Activated CD4-positive, alpha-beta T cell treated with anti-CD3 and anti-CD28 coated beads, Interleukin-10, Interleukin-2, amounts not matched to agents 100 ng/mL and 50 ng/mL, durations not matched to agents 16 hours and 8 hours (primary cell): Measurements from ENCODE around the gene CRLF3.
"Not testable (repeated sequence)": the region's sequence is repeated elsewhere in the genome, so short reads cannot be mapped to it uniquely, and the experiment has no call there.

Experiments
- DNase-seq: peaks from one replicate; pipeline ENCODE4 v3.0.0-alpha.2; 2020

Gene CRLF3

GRCh38 chr17:30824356-30825145, at the start of gene CRLF3:
Gene CRLF3 (minus strand): TSS chr17:30824692. CDS start chr17:30824651, 41 bp downstream.
- DNase-seq: peak; percentile 95

- DNase-seq: no peak
Measured at GRCh38 chr17:30869005-30869404, 44.5 kb upstream of the CRLF3 start.

- no peak for DNase-seq
Measured at GRCh38 chr17:30864636-30865035, 40.1 kb upstream of the CRLF3 start.

- no peak for DNase-seq
Measured at GRCh38 chr17:30858556-30859250, 34.2 kb upstream of the CRLF3 start.

GRCh38 chr17:30854146-30854545, 29.7 kb upstream of the CRLF3 start:
- no peak for DNase-seq

- no peak for DNase-seq
Measured at GRCh38 chr17:30848021-30848420, 23.5 kb upstream of the CRLF3 start.

- DNase-seq: no peak
Measured at GRCh38 chr17:30840771-30841170, 16.3 kb upstream of the CRLF3 start.

- no peak for DNase-seq
Measured at GRCh38 chr17:30838202-30838807, 13.8 kb upstream of the CRLF3 start.

- no peak for DNase-seq
Measured at GRCh38 chr17:30832438-30833124, 8.1 kb upstream of the CRLF3 start.

- DNase-seq: peak; percentile 92
Measured at GRCh38 chr17:30831663-30832437, 7.4 kb upstream of the CRLF3 start, which contains the start of gene ATAD5. Gene ATAD5 (plus strand): TSS chr17:30831966. CDS start chr17:30832348, 382 bp downstream.

GRCh38 chr17:30831257-30831656, 6.8 kb upstream of the CRLF3 start:
- DNase-seq: peak; percentile 40

GRCh38 chr17:30829022-30829421, 4.5 kb upstream of the CRLF3 start:
- DNase-seq: no peak

GRCh38 chr17:30827082-30827481, 2.6 kb upstream of the CRLF3 start:
- DNase-seq: no peak

GRCh38 chr17:30824002-30824355, 513 bp downstream of the CRLF3 start:
- DNase-seq: peak; percentile 43

GRCh38 chr17:30823421-30823820, 1.1 kb downstream of the CRLF3 start:
- DNase-seq: no peak

- peak; percentile 51 for DNase-seq
Measured at GRCh38 chr17:30822919-30823318, 1.6 kb downstream of the CRLF3 start.

- DNase-seq: peak; percentile 35
Measured at GRCh38 chr17:30821871-30822723, 2.4 kb downstream of the CRLF3 start.

GRCh38 chr17:30819971-30820705, 4.4 kb downstream of the CRLF3 start:
- DNase-seq: peak; percentile 24

- DNase-seq: no peak
Measured at GRCh38 chr17:30816165-30816564, 8.3 kb downstream of the CRLF3 start.

- DNase-seq: not testable (repeated sequence)
Measured at GRCh38 chr17:30814860-30815259, 9.6 kb downstream of the CRLF3 start.

GRCh38 chr17:30814236-30814635, 10.3 kb downstream of the CRLF3 start:
- not testable (repeated sequence) for DNase-seq
